Measurements from ENCODE around the gene GLYR1.

Gene GLYR1

GRCh38 chr16:4803401-4803844 is 43.7 kb downstream of the GLYR1 start:
- no peak for DNase-seq

GRCh38 chr16:4802659-4803287 is 44.3 kb downstream of the GLYR1 start:
- DNase-seq: peak; percentile 95

GRCh38 chr16:4801962-4802658 is 45.0 kb downstream of the GLYR1 start, which contains the start of gene ROGDI:
TSS of gene ROGDI (minus strand) at chr16:4802633. CDS start at chr16:4802571, 62 bp downstream.
- peak; percentile 81 for DNase-seq

DNA sequence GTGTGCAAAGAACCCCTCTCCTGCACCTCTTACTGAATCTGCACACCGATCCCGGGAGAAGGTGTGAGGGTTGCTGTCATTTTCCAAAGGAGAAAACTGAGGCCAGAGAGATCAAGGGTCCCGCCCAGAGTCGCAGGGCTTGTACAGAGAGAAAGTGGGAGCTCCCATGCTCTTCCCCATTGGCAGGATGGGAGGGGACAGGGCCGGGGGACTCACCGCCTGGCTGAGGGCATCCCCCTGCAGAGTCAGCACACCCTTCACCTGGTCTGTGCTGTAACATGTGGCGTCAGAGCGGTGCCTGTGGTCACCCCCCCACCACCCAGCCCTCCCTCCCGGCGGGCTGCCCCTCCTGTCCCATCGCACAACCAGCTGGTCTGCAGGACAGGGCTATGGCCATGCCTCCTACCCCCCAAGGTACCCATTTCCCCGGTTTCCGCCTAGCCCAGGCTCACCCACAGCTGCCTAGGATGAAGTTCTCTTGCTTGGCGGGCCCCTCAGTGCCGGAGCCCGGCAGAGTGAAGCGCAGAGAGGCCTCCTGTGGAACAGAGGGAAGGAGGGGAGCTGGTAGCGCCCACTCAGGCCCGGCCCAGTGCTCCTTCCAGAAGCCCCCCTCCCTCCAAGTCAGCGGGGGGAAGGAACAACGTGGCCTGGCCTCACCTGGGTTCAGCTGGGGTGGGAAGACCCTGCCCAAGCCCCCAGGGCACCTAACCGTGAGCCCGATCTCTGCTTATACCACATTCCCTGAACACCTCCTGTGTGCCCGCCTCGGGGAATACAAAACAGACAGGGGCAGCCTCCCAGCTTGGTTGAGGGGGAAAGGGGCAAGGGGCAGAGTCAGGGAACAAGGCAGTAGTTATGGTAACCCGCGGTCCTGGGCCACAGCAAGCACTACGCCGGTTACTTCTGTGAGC is 45.8 kb downstream of the GLYR1 start:
- no peak for DNase-seq

GRCh38 chr16:4800290-4801041 is 46.6 kb downstream of the GLYR1 start:
- DNase-seq: no peak

- no peak for DNase-seq
These were observed 47.8 kb downstream of the GLYR1 start for GRCh38 chr16:4799171-4799855.

DNA sequence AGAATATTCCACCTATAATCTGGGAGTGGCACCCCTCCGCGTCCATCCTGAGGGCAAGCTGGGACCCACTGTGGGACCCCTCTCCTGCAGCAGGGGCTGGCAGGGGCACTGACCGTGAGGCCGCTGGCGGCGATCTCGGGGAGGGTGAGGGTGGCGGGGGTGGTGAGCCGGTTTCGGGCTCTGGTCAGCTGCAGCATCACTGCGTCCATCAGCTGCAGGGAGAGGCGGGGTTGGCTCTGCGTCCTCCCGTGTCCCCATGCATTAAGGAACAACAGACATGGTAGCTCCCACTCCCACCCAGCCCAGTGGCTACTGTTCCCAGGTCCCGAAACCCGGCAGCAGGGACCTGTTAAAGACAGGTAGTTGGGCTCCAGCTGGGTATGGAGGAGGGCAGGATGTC is 48.6 kb downstream of the GLYR1 start:
- DNase-seq: no peak

- no peak for DNase-seq
These were observed 49.3 kb downstream of the GLYR1 start for GRCh38 chr16:4797805-4798252.

GRCh38 chr16:4796982-4797804 is 49.9 kb downstream of the GLYR1 start:
- no peak for DNase-seq

GRCh38 chr16:4795828-4796572 is 51.1 kb downstream of the GLYR1 start:
- DNase-seq: no peak

- DNase-seq: no peak
These were observed 51.8 kb downstream of the GLYR1 start, which contains the start of gene SMIM22 for GRCh38 chr16:4795181-4795827. TSS of gene SMIM22 (plus strand) at chr16:4795369. CDS start at chr16:4795735, 366 bp downstream.

- no peak for DNase-seq
These were observed 54.1 kb downstream of the GLYR1 start for GRCh38 chr16:4792951-4793513.

GRCh38 chr16:4790871-4791270 is 56.2 kb downstream of the GLYR1 start:
- DNase-seq: no peak

DNA sequence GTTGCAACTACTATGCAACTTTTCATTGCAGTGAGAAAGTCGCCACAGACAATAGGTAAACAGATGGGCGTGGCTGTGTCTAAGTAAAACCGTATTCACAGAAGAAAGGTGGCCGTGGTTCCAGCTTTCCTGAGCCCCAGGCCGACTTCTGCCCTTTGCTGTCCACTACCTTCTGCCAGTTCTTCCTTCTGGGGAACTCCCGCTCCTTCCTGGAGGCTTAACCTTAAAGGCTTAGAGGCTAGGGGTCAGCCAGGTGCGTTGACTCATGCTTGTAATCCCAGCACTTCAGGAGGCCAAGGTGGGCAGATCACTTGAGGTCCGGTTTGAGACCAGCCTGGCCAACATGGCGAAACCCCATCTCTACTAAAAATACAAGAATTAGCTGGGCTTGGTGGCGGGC is 56.8 kb downstream of the GLYR1 start:
- no peak for DNase-seq

GRCh38 chr16:4788910-4789309 is 58.2 kb downstream of the GLYR1 start:
- DNase-seq: no peak

DNA sequence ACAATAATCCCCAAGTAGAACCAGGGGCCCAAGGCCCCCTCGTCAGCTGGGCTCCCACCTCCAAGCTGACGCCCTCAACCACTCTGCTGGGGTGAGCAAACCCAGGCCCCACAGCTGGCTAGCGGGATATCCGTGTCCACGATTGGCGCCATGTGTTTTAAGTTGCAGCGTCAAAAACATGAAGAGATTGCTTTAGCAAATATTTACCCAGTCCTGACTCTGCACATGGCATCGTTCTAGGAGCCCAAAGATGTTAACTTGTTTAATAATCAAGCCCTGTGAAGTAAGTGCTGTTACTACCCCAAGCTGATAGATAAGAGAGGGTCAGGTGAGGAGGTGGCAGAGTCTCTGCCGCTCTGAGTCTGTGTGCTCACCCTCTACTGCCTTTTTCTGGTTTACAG is 58.6 kb downstream of the GLYR1 start:
- DNase-seq: no peak

GRCh38 chr16:4787627-4788482 is 59.2 kb downstream of the GLYR1 start, which contains the start of gene SEPTIN12:
TSS of gene SEPTIN12 (minus strand) at chr16:4788345. CDS start at chr16:4787645, 700 bp downstream.
- no peak for DNase-seq

DNA sequence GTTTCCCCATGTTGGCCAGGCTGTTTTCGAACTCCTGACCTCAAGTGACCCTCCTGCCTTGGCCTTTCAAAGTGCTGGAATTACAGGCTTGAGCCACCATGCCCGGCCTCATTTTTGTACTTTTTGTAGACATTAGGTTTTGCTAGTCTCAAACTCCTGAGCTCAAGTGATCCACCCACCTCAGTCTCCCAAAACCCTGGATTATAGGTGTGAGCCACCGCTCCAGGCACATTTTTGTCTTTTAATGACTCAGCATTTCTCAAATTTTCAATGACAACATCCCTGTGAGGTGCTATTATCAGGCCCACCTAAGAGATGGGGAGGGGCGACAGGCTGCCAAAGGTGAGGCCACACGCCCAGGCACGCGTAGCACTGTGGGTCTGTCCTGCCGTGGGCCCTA is 60.0 kb downstream of the GLYR1 start:
- no peak for DNase-seq

Measured in activated CD4-positive, CD25-positive, alpha-beta regulatory T cell treated with anti-CD3 and anti-CD28 coated beads, Interleukin-2, amount 50 U/mL, for 72 hours (primary cell).